OCI-LY3 (cell line): ENCODE measurements around the gene PCNX1.

Source experiments
- CTCF ChIP-seq: fragments of 200-600, 300-600 bp; sonication (generic); IDR thresholded peaks from 2 replicates; pipeline ENCODE4 v1.5.1; 2014; ENCODE audit warnings: antibody characterized with exemption, low read length, low read depth
- EZH2phosphoT487 ChIP-seq: fragments of 200-600 bp; shearing (Covaris generic); IDR thresholded peaks from 2 replicates; pipeline ENCODE4 v1.6.1; 2018; ENCODE audit warnings: antibody characterized with exemption, mixed run types, low read depth

- TF ChIP-seq CTCF = no peak
- TF ChIP-seq EZH2phosphoT487 = no peak
Measured at GRCh38 chr14:71094722-71095121, 187.5 kb downstream of the PCNX1 start.
